MCF 10A (cell line): ENCODE measurements around the gene TOPAZ1. TPM values are rescaled to one million over a fixed set of nuclear protein-coding genes. Genes with fewer than 3 reads are reported as not detected.

ENCODE experiments used
- BruUV-seq: library from RNA; stranded (reverse); fragments of 400-500 nt; replicated peaks from 2 replicates; lab custom pipeline; 2021; lab: Mats Ljungman, UMichigan
- CTCF ChIA-PET: fragments of 300-600 bp; sonication (Branson Sonifier 250); formaldehyde crosslinking; extraction: SDS; loops from one replicate; lab custom pipeline; 2021; ENCODE audit warnings: antibody characterized with exemption, inconsistent platforms; lab: Yijun Ruan, JAX
- POLR2A ChIA-PET: fragments of 300-600, 350-650 bp; sonication (Branson Sonifier 250); formaldehyde crosslinking; extraction: SDS; loops from one replicate; lab custom pipeline; 2020; ENCODE audit warnings: antibody characterized with exemption, inconsistent platforms; lab: Yijun Ruan, JAX
- DNase-seq: peaks from one replicate; pipeline ENCODE4 v3.0.0-alpha.2; 2018; ENCODE audit not compliant: unreplicated experiment
- H3K27ac Mint-ChIP-seq: one replicate; pipeline ENCODE4 v1.8.0; 2022; ENCODE audit warnings: mild to moderate bottlenecking, low read depth, mixed read lengths; ENCODE audit not compliant: unreplicated experiment
- H3K27me3 Mint-ChIP-seq: one replicate; pipeline ENCODE4 v1.8.0; 2022; ENCODE audit warnings: mixed read lengths; ENCODE audit not compliant: insufficient read depth, unreplicated experiment
- H3K36me3 Mint-ChIP-seq: one replicate; pipeline ENCODE4 v1.8.0; 2022; ENCODE audit warnings: mild to moderate bottlenecking, moderate library complexity, mixed read lengths; ENCODE audit not compliant: insufficient read depth, unreplicated experiment
- H3K4me1 Mint-ChIP-seq: one replicate; pipeline ENCODE4 v1.8.0; 2022; ENCODE audit warnings: mixed read lengths; ENCODE audit not compliant: insufficient read depth, unreplicated experiment
- H3K4me3 Mint-ChIP-seq: one replicate; pipeline ENCODE4 v1.8.0; 2022; ENCODE audit warnings: mild to moderate bottlenecking, moderate library complexity, mixed read lengths; ENCODE audit not compliant: unreplicated experiment
- H3K9me3 Mint-ChIP-seq: one replicate; pipeline ENCODE4 v1.8.0; 2022; ENCODE audit warnings: mixed read lengths; ENCODE audit not compliant: unreplicated experiment
- intact Hi-C: fragments of 100-400 bp; cut with micrococcal nuclease; formaldehyde crosslinking; loops from 2 replicates; pipeline ENCODE4 v1.14.1; 2022
- total RNA-seq: library from RNA; stranded (reverse); gene quantifications from 2 replicates; pipeline ENCODE4 v1.2.3, GENCODE V29; 2022
- TF ChIP-seq, protein P1 (sequence below): fragments of 200-600 bp; IDR thresholded peaks from one replicate; pipeline ENCODE4 v1.8.0; 2022; ENCODE audit warnings: antibody characterized with exemption, mild to moderate bottlenecking; ENCODE audit not compliant: unreplicated experiment

TOPAZ1 gene
- total RNA-seq, 1 experiment from 2014 or later: not detected

DNA sequence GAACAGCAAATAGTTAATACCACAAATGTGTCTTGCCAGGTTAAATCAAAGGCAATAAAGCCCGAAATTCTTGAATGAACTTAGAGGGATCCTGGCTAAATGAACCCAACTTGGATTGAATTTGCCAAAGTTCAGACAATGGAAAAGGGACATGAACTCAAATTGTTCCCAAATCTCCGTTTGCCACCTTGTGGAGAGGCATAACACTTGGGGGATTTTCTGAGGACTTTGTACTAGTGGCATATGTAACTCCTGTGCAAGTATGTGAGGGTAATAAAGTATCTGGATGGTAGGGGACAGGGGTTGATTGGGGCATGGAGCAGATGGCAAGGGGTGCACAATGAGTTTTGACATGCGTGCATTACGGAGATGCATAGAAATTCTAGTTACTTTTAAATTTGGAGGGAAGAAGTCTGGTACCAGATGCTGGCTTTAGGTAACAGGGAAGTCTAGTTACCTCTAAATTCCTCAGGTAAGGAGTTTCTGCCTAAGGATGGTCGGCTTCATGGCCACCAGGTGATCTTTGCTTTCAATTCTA lies 95.6 kb downstream of the TOPAZ1 start:
- no peaks in the 10 kb centered on the region for H3K9me3 Mint-ChIP-seq
- ChIA-PET POLR2A (interaction anchor here (0.7 to 4.4 kb wide), 17 partner anchors 8 to 647 kb away, joined by 3 to 39 read pairs (median 4); partner anchors contain the start of genes ABHD5 and ZNF197), CTCF (interaction anchor here (0.7 kb wide), 1 partner anchor 174 kb away, joined by 3 read pairs; no protein-coding TSS in a partner anchor)
- BruUV-seq: no TSS peak
- peaks cover 13% of the 10 kb centered on the region for H3K27me3 Mint-ChIP-seq
- H3K4me1 Mint-ChIP-seq: peaks cover 27% of the 10 kb centered on the region
- peak overlapping the region; percentile 95 for H3K27ac Mint-ChIP-seq
- DNase-seq: peak; percentile 5
- TF ChIP-seq, protein P1, sequence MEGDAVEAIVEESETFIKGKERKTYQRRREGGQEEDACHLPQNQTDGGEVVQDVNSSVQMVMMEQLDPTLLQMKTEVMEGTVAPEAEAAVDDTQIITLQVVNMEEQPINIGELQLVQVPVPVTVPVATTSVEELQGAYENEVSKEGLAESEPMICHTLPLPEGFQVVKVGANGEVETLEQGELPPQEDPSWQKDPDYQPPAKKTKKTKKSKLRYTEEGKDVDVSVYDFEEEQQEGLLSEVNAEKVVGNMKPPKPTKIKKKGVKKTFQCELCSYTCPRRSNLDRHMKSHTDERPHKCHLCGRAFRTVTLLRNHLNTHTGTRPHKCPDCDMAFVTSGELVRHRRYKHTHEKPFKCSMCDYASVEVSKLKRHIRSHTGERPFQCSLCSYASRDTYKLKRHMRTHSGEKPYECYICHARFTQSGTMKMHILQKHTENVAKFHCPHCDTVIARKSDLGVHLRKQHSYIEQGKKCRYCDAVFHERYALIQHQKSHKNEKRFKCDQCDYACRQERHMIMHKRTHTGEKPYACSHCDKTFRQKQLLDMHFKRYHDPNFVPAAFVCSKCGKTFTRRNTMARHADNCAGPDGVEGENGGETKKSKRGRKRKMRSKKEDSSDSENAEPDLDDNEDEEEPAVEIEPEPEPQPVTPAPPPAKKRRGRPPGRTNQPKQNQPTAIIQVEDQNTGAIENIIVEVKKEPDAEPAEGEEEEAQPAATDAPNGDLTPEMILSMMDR: no peak
- intact Hi-C loops: no loop called here
- peak overlapping the region; percentile 90 for H3K4me3 Mint-ChIP-seq
- H3K36me3 Mint-ChIP-seq: peaks cover 11% of the 10 kb centered on the region

DNA sequence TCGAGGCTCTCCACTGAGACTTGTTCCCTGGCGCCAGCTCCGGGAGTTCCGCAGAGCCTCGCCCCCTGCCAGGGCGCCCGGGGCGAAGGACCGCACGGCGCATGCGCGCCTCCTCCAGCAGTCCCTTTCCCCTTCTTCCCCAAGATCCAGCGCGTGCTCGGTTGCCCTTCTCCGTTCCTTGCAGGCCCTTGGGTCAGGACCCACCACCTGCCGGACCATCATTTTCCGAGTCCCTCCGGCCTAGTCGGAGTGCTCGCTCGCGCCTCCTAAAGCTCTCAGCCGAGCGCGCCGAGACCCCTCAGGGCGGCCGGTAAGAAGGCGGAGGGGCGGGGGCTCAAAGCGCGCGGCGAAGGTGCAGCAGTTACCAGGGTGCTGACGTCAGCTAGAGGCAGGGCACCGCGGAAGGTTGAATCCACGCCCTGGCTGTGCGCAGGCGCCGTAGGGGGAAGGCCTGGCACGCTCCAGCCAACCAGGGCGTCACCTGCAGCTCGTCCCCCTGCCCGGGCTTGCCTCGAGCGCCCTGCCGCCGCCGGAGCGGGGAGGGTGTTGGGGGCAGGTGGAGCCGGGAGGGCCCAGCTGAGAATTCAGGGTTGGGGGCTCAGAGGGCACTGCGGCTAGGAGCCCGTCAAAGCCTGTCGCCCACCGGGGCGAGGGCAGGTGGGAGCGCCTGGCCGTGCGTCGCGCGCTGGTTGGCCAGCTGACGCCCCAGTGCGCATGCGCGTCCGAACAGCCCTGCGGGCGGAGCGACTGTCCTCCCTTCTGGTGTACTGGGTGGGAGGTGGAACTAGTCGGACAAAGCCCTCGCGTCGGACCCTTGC lies 96.5 kb downstream of the TOPAZ1 start, which contains the start of gene TCAIM:
TCAIM (plus strand) TSS at position 757 of the 818 bp plus-strand sequence. CDS start 16,017 bp downstream, outside the sequence.
- BruUV-seq: no TSS peak
- Mint-ChIP-seq H3K27ac (peak within 1 kb of the TSS; percentile 95), H3K9me3 (no peaks in the 10 kb centered on the region), H3K27me3 (peaks cover 8% of the 10 kb centered on the region), H3K4me1 (peaks cover 29% of the 10 kb centered on the region), H3K36me3 (peaks cover 11% of the 10 kb centered on the region), H3K4me3 (peak within 1 kb of the TSS; percentile 90)
- peak; percentile 98 for DNase-seq
- intact Hi-C loops: loop anchor here (2.0 kb wide), 1 partner anchor 139 kb away; the partner anchor contains the start of gene ZNF445
- TF ChIP-seq, protein P1: no peak
- ChIA-PET POLR2A (interaction anchor here (0.7 to 4.4 kb wide), 23 partner anchors 9 to 700 kb away, joined by 3 to 39 read pairs (median 4); partner anchors contain the start of genes ABHD5, ZNF197 and ZNF445), CTCF (interaction anchor here (0.6 to 1.7 kb wide), 2 partner anchors 14 to 31 kb away, joined by 3 to 4 read pairs; no protein-coding TSS in a partner anchor)

DNA sequence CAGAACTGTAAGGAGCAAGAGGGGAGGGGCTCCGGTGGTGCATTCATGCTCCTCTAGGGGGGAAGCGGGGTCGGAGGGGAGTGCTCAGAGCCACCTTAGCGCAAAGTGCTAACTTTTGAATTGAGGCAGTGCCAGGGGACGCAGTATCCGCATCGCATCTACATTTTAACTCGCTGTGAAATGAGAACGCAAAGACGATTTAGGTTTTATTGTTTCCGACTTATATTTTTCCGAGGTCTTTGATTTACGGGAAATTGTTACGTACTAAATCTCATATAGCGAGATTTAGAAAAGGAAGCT lies 97.1 kb downstream of the TOPAZ1 start:
- Mint-ChIP-seq H3K27me3 (peaks cover 3% of the 10 kb centered on the region), H3K4me1 (peaks cover 29% of the 10 kb centered on the region), H3K4me3 (peak overlapping the region; percentile 90), H3K27ac (peak overlapping the region; percentile 95), H3K9me3 (no peaks in the 10 kb centered on the region), H3K36me3 (peaks cover 11% of the 10 kb centered on the region)
- ChIA-PET CTCF (interaction anchor here (0.6 to 1.7 kb wide), 2 partner anchors 15 to 31 kb away, joined by 3 to 4 read pairs; no protein-coding TSS in a partner anchor), POLR2A (interaction anchor here (0.6 to 4.4 kb wide), 18 partner anchors 10 to 1082 kb away, joined by 3 to 39 read pairs (median 4); partner anchors contain the start of genes ZNF197 and ZNF445)
- no peak for DNase-seq
- intact Hi-C loops: loop anchor here (2.0 kb wide), 1 partner anchor 138 kb away; the partner anchor contains the start of gene ZNF445
- no TSS peak for BruUV-seq
- TF ChIP-seq, protein P1: no peak
